GM18873 (cell line): ENCODE measurements around the gene SP8.

Experiments used
- ATAC-seq: cut with Tn5 transposase; IDR thresholded peaks from one replicate; pipeline ENCODE4 v1.9.1; 2021; ENCODE audit warnings: mild to moderate bottlenecking, moderate library complexity, moderate number of reproducible peaks; ENCODE audit not compliant: unreplicated experiment, low FRiP score

SP8 gene

DNA sequence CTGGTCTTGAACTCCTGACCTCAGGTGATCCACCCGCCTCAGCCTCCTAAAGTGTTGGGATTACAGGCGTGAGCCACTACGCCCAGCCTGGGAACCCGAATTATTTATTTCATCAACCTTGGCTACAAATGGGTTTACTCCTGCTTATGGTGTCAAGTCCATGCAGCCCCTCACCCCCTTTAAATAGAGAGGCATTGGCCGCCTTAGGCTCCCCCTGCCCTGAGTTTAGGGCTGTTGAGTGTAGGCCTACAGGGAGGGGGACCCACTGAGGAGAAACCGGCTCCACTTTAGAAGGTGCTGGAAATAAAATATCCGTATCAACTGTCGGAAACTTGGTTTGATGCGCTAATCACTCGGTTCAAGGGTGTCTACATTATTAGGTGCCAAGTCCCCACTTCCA lies 8.7 kb upstream of the SP8 start:
- no peak for ATAC-seq

DNA sequence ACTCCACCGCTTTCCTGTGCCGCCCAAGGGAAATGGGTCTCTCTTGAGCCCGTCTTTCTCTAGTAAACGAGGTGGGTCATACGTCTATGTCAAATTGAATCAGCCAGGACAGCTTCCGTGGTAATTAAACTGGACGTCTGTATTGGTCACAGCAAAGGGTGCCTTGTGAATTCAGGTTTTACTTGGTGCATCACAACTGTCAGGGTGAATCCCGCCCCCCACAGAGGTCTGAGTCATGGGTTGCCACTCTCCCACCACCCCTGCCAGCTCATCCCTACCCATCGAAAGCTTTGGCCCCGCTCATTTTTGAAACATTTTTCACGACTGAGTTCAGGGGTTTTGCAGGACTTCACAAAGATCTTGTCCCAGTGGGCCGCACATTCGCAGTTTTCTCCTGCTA lies 8.0 kb upstream of the SP8 start:
- ATAC-seq: no peak

DNA sequence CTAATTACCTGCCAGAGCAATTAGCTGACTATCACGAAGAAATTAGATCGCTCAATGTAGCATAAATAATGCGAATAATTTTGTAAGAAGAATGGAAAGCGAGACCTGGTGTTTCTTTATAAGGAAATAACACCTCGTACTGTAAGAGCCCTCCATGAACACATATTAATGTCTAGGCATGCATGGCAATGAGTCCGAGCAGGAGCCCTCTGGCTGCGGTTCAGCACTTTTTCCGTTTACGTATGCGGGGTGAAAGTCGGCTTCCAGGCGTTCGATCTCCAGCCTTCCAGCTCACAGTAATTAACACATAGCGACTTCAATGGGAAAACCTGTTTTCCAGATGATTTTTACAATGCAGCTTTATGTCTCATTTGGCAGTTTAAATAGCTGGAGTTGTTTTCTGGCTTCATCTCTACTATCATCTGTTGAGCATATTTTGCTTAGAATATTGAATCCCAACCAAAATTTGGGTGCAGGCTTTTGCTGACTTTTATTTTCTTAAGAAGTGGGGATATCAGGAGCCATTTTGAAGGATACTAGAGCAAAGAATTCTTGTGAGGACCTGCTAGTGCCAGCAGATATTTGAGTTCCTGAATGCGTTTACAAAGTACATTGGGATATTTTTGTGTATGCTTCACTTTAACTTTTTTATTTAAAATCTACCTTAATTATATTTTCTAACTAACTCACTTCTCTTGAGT lies 7.2 kb upstream of the SP8 start:
- ATAC-seq: no peak

DNA sequence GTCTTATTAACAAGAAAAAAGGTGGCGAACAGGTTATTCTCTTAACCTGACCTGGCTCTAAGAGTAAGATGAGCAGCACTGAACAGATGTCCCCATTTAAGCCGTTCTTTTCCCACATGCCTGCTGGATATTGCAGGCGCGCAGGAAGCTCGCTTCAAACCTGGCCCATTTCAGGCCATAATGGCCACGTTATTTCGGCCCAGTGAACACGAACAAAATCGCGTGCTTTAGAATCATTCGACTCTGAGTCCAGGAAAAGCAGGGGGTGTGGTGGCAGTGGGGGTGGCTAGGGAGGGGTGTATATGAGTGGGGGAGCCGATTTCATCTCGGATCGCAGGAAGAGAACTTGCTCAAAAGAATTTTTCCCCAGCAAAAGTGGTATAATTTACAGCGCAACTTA lies 6.6 kb upstream of the SP8 start:
- ATAC-seq: no peak

DNA sequence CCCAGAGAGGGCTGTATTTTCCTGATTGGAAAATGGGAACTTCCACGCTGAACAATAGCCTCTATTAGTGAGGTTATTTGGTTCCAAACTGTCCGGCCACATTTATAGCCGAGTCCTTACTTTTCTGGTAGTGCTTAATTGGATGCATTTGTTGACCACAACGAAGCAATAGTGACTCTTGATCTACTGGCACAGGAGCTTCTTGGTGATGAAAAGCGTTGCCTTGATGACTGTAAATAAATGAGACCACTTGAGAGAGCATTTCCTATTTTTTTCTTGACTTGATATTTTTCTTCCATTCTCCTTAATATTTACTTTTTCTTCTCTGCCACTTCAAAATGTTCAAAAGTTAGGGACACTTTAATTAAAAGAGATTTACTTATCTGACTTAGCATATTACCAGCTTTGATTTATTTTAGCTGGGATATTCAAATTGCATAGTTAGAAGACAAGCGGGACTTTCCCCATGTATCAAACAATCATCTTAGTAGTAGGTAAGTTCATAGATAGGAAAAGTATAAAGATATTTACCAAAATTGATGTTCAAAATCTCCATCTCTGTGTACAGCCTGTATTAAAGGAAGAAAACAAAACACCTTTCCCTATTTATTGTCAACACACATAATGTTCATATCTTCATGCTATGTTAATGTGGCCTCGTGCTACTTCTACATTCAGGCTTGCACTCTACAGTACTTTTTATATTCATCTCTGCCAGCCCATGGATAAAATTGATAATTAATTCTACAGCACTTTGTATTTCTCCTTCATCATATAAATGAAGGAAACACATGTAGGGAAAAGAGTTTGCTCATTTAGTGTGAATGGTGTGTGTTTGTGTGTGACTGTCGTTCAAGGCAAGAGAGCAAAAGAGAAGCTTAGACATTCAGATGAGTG lies 5.1 kb upstream of the SP8 start:
- ATAC-seq: no peak

DNA sequence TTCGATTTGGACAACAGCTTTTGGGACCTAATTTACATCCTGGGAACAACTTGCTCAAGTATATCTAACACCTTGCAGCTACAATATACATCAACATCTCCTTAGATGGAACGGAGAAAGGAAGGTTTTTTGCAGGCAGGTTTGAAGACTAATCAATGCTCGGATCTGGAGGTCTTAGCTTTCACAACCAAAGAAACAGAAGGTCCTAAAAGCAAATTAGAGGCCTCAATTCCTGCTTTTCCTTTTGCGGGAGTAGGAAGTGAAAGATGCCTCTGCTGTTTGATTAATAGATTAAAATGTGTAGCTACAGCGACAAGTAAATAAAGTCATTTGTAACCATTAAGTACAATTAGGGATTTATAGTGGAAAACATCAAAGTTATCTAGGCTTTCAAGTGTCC lies 3.7 kb upstream of the SP8 start:
- ATAC-seq: no peak

DNA sequence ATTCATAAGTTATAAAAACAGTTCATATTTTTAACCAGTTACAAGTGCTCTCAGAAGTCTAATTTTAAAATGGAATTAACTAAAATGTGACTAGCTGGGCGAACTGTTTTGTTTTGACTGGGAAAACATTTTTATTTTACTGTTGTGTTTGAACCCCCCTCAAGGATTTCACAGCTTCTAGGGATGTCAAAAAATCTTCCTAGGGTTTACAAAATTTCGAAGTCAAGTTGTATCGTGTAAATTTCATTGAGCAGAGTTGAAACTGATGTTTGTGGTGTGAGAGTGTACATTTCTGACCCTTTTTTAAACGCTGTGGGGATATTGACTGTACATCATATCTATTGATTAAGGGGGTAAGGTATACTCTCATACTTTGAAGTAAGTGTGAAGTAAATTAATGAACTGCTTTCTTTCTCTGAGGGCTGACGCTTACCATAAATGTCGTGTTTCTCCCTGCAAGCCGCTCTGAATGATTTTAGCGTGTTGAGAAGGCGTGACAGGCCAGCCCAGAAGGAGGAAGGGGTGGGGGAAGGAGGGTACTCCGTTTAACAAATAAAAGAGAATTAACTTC lies 1.8 kb upstream of the SP8 start:
- ATAC-seq: no peak

DNA sequence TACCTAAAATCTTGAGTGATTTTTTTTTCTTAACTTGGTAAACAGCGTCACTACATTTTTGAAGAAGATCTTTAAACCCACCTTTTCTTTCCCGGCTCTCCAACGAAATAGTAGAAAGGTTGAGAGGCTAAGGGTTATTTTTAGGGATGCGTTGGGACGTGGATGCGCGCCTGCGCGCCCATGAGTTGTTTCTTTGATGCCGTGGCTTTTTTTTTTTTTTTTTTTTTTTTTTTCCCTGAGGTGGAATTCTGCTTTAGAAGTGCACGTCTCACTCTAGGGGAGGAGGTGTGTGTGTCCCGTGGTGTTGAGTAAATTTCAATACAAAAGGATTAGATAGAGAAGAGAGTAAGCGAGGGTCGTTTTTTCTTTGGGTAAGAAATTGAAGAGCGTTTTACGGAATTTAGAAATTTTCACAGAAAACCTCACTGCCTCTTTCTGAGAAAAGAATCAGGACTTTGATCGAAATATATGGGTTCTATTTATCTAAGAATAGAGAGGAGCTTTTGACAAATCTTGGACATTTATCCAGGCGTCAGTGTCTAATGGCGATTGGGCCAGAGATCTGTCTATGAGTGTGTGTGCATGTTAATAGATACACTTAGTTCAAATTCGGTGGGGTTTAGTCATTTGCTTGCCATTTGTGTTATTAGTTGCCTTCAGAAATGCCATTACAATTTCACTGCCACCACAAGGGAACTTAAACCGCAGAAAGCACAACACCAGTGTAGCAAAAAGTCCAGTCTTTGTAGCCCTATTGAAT lies 1.2 kb upstream of the SP8 start:
- no peak for ATAC-seq

DNA sequence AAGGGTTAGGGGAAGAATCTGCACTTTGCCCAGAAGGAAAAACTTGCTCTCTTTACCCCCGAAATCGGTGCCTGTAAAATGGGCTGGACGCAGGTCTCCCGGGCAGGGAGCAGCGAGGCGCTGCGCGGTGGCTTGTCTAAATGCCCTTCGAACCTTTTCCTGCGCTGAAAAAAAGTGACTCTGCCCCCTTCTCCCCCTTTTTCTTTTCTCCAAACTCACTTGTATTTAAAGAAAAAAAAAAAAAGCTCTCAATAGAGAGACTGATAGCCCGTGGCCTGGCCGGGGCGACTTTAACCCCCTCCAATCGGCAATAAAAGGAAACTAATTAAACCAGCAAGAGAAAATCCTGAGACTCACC lies 286 bp downstream of the SP8 start:
- no peak for ATAC-seq

DNA sequence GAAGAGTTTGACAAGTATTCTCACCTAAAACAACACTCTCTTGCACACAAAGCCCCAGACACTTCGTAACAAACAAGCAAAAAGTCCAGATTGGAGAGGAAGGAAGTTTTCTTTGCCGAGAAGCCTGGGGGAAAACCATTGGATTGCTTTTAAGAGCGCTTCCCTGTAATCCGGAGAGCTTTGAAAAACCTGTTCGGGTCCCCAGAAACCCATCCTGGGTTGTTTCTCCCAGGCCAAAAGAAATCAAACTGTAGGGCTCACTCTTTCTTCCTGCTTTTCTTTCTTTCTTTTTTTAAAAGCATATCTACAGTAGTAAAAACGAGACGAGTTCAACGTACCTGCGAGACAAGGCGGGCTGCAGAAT lies 655 bp downstream of the SP8 start:
- ATAC-seq: no peak

DNA sequence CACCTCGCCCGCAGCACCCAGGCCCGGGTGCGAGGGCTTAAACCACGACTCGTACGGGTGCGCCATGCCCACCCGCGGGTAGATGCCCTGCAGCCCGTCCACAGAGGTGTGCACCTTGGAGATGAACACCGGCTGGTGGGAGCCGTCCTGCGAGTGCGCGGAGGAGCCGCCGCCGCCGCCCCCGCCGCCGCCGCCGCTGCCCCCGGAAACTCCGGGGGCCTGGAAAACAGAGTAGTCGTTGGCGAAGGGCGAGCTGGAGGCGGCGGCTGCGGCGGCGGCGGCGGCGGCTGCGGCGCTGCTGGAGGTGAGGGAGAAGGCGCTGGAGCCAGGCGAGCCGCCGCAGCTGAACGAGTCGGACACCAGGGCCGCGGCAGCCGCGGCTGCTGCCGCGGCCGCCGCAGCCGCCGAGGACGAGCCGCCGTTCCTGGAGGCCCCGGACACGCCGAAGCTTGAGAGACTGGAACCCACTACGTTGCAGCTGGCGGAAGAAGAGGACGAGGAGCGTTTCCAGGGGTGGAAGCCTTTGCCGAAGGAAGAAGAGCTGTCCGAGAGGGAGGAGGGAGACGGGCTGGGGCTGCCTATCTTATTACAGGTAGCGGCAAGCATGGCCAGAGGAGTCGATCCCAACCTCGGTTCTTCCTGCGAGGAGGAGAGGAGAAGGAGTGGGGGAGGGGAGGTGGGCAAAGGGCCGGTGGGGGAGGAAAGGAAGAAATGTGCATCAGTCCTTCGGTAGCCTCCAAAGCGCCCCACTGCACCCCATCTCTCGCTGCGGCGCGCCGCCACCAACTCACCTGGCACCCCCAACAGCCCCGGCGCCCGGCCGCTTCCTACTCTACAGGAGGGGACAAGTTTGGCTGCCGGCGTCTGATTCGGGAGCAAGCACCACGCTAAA lies 1.3 kb downstream of the SP8 start:
- ATAC-seq: no peak

DNA sequence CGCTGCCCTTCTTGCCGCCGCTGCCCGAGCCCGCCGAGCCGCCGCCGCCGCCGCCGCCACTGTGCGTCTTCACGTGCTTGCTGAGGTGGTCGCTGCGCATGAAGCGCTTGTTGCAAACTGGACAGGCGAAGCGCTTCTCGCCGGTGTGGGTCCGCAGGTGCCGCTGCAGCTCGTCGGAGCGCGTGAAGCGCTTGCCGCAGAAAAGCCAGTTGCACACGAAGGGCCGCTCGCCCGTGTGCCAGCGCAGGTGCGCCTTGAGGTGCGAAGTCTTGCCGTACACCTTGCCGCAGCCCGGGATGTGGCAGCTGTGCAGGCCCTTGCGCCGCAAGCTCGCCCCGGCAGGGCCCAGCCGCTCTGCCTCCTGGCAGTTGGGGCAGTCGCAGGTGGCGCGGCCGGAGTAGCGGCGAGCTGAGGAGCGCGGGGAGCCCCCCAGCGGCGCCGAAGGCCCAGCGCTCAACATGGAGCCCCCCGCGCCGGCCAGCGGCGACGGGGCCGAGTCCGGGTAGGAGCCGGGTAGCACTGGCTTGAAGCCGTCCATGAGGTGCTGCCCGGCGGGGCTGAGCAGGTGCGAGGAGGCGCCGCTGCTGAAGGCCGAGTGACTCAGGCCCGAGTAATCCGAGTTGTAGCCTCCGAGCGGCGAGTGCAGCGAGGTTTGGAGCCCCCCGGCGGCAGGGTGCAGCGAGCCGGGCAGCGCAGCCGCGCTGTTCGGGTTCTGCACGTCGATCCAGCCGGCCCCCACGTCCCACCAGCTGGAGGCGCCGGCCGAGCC lies 2.1 kb downstream of the SP8 start:
- no peak for ATAC-seq

DNA sequence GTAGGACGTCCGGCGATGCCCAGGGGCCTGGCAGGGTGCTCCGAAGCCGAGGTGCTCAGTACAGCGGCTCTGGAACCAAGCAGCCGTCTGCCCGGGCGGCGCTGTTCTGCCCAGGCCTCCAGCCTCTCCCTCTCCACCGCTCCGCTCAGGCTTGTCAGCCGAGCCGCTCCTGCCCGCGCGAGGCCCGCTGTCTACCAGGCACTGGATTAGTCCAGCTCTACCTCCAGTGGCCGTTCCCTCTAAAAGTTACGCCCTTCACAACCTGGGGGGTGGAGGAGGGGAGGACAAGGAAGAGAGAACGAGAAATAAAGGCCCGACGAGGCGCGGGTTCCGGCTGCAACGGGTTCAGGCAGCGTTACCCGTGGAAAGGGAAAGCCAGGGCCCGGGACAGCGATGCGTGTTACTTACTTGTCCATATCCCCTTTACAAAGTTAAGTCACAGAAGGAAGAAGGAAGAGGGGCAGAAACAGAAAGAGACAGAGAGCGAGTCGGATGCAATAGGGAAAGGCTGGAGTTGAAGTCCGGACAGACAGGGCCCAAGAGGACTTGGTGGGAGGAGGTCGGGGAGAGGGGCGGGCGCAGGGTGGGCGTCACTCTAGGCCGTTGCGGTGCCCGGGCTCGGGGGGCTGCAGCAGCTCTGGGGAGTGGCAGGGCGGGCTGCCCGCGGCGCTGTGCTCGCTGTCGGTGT lies 2.8 kb downstream of the SP8 start:
- ATAC-seq: no peak

DNA sequence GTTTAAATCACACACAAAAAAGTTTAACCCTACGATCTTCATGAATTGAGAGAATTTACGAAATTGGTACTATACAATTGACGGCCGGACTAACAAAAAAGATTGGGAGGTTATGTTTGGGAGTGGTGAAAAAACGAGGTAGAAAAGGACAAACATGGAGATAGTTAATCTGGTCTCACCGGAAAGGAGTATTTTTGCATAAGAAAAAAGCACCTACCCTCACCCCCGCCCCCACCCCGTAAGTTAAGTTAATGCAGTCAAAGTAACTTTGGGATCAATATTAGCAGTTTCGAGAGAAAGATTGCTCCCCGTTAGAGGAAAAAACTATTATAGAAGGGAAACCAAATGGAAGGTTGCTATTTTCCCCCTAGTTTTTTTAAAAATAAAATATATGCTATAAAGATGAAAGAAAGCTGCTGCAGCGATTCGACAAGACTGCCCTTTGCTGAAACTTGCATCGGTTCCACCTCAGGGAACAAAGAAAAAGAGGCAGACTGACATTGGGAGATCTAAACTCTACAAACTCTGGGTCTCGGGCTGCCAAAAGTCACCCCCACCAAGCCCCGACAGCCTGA lies 3.5 kb downstream of the SP8 start:
- ATAC-seq: no peak

DNA sequence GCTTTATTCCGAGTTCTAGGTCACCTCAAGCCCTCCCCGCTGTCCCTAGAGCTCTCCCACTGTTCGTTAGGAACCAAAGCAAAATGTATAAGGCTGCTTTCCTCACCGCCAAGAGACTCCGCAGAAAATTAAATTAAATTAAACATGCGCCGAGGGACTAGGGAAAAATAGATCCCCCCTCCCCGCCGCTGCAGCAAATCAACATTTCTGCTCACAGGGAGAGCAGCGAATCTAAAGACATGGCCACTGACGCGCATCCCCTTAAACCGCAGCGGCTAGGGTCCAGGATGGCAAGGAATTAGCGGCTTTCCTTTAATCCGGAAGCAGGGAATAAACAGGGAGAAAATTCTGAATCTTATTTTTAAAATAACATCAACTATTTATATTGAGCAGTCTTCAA lies 7.6 kb downstream of the SP8 start:
- no peak for ATAC-seq

DNA sequence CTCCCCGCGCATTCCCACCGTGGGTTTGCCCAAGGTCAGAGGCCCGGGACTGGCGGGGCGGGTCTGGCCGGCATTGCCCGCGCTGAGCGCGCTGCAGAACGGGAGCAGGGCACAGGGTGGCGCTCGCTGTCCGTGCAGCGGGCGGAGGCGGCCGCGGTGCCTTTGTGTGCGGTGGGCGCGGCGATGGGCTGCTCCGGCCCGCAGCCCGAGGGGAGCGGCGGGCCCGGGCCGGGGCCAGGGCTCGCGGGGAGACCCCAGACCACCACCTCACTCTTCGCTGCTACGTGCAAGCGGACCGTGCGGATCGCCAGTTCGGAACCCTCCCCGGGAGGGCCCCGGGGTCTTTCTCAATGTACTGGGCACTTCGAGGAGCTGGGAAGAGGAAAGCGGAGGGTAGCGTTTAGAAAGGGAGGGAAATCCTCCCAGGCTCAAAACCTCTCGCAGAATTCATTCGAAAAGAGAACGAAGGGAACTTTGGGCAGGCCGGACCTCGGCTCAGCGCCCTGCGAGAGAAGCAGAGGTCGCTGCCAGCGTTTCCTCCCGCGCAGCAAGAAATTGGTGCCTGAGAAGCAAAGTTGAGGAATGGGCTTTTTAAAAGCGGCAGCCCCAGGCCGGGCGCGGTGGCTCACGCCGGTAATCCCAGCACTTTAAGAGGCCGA lies 8.5 kb downstream of the SP8 start:
- ATAC-seq: peak; percentile 67

DNA sequence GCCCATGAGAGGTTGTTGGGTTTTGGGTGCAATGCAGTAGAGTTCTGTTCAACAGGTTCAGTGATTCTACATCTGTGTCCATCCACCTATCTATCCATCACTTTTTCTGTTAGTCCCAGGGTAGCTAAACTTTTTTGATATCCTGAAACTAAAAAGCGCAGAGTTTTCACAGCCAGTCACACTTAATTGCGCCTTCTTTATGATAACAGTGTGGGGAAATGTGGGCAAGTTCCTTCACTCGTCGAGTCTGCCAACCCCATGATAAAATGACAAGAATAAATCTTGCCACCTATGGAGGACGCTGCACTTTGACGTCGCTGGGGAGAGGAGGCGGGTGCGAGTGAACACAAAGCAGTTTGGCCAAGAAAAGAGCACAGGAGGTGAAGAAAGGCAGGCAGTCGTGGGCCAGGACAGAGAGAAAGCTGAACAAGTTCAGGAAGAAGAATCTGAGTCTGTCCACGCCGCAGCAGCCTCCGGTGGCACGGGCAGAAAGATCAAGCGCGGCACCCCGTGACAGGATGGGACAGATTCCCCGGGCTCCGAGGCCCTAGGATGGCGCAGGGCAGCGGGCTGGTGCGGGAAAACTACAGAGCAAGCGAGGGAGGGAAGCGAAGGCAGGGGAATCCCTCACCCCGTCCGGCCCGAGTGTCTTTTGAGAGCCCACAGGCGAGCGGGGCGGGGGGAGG lies 9.2 kb downstream of the SP8 start:
- ATAC-seq: peak; percentile 36
